ENCODE data around the gene SAAL1.

The SAAL1 gene

DNA sequence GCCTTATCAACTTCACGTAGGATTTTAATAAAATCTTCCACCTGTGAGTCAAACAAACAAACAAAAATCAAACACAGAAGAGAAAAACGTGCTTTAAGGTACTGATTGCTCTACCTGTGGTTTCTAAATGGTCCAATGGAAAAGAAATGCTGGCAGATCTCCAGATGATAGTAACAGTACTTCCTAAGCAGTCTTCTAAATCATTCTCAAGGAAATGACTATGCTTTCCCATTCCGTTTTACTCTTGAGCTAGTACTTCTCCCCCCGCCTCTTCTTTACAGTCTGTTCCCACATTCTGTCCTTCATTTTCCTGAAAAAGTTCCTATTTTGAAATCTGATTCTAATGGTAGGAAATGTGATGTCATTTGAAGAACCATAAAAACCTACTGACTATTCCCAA, 25.4 kb downstream of the SAAL1 start:
- DNase-seq: no peak

DNA sequence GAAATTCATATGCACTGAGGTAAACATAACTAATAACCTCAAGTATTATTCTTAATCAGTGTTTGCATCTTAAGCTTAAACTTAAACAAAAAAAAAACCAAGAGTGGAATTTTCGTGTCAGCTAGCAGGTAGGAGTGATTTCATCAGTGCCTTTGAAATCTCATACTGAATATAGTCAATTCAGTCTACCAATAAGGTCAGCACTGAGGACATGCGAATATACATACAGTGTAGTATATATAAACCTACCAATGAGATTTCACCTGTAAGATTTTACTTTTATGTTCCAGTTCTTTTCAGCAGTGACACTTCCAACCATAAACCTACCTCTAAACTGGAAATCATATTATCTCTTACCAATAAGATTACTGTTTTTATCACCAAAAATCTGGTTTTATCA, 27.0 kb downstream of the SAAL1 start:
- DNase-seq: no peak

DNA sequence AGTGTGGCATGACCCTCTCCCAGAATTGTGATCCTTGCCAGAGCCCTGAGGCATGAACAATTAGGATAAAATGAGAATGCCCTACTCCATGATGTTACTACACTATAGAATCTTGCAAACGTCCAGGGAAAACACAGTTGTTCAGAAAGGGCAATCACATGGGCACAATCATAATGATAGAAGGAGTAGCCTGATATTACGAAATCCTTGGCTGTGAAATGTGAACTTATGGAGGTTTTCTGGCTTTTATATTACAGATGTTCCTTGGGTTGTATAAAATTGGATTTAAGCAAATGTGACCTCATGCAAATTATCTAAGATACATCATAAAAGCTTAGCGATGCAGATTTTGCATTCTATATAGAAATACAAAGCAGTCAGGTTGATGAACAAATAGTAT, 30.4 kb downstream of the SAAL1 start:
- DNase-seq: no peak

DNA sequence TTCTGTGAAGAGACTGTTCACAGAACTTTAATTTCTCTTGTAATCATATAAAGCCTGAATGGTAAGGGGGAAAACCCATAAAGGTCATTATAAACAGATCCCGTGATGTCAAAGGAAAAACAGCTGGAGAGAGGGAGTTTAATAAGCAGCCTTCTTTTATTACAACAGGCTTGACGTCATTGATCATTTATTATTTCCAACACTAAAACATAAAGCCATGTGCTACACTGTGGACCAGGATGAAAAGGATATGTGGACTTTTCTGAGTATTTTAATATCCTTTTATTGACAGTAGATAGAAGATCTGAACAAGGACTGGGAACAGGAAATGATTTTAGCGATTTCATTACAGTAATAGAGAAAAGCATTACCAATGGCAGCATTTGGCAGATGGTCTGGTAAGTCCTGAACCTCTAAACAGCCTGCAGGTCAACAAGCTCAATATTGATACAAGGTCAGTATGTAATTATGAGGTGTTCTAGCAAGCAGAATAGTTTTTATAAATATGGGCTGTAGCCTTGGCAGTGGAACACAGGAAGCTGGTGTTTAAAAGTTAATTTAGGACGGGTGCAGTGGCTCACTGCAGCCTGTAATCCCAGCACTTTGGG, 34.7 kb downstream of the SAAL1 start:
- no peak for DNase-seq

DNA sequence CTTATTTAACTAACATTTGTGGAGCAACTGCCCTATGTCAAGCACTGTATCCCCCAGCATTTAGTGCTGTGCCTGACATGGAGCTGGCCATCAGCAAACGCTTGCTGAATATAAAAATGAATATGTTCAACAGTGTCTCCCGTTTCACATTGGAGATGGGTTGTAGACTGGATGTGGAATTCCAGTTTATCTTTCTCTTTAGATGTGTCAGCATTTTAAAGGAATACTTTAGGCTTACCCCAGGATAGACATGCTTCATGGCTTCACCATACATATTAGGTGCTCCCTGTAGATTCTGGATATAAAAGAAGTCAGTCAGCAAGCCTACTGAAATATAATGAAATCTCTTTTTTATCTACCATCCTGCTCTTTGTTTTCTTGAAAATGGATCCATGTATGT, 38.5 kb downstream of the SAAL1 start:
- no peak for DNase-seq

DNA sequence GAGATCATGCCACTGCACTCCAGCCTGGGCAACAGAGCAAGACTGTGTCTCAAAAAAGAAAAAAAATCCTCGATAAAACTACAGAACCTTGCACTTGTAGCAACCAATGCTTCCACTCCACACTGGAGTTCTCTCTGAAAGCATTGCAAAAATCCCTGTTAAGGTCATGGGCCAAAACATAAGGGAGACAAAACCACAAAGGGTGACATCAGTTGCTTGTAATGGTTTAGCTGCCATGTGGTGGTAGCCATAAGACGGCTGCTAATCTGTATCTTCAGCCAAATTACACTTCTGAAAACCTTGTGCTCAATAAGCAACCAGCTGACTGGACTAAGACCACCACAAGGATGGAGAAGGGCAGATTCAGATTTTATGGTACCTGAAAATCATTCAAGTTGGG, 39.3 kb downstream of the SAAL1 start:
- no peak for DNase-seq

DNA sequence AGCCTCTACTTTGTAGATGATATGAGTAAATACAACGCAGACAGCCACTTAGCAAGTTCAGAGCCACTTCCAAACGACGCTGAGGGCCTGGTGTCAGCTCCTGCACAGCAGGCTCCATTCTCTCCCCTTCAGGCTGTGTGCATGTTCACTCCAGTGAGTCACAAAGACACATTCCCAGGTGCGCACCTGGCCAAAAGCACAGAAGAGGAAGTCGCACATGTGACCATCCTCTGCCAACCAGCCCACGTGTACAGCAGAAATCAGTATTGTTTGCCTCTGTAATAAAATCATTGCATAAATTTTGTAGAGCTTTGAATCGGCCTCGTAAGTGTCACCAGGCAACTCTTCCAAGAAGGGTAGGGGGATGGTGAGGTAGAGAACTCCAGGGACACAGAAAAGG, 40.3 kb downstream of the SAAL1 start:
- DNase-seq: no peak

DNA sequence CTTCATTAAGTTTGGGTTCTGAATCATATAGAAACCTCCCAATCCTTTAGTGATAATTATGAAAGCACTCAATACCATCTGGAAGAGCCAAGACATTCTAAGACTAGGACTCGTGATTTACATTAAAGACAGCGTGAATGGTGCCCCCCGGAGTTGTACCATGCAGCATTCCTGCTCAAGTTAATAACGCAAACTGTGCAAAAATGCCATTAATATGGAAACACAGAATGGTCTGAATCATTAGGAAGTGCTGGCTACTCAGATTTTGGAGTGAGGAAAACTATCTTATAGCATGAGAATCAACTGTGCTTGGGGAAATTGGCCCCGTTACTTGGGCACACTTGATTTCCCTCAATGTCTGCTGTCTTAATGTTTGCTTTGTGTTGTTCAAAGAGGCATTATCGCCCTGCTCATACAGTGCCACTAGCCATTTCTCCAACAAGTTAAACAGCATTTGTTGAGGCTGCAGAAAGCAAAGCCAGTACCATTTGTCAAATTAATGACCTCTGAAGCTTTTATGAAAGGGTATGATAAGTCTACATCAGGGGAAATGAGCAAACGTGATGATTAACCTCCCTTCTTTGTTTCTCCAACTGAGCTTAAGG, 41.3 kb downstream of the SAAL1 start:
- no peak for DNase-seq

DNA sequence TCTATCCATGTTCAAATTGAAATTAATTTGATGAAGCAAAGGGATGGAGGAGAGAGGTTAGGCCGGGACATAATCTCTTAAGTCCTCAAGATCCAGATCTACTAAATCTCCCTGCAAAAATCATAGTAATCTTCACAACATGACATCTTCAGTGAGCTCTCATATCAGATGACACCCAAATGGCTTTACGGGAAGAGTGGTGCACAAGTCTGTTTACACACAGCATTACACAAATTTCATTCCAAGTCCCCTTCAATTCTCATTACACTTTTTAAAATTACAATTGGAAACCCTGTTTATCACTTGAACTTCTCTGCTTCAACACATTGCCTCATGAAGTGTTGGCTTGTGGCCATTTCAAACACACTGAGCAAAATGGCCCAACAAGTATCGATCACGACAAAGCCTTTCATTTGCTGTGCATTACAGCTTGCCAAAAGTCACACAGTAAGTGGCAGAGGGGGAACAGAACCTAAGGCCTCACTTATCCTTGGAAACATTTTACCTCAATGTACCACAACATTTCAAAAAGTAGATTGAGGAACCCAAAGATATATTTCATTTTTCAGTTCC, 41.9 kb downstream of the SAAL1 start:
- DNase-seq: no peak

DNA sequence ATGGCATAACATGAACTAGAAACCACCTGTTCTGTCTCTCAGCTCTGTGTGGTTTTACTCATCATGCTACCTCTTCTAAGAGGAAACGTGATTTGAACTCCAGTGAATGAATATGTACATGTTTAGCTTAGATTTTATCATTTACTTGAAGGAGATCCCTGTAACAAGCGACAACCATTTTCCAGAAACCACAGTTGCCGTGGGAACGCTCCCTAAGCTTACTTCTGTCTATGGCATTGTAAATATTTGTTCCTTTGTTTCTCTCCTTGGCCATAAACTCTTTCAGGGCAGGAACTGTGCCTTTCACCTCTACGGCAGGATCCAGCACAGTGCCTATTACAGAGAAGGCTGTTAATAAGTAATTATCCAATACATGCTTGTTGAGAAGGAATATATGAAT, 42.8 kb downstream of the SAAL1 start:
- no peak for DNase-seq

DNA sequence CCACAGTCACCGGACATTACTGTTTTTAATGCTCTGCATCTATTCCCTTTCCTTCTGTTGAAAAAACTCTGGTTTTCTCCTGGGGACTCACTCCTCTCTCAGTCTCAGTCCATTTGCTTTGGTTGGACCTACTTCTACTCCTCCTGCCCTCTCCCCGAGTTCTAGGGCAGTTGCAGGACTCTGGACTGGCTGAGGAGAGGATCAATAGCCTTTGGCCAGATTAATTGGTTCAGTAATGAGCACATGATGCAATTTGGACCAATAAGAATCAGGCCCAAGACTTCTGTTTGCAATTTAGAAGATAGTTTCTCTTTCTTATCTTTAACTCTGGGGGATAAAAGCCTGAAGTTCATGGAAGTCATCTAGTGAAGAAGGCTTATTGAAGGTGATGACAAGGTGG, 44.5 kb downstream of the SAAL1 start:
- DNase-seq: no peak

DNA sequence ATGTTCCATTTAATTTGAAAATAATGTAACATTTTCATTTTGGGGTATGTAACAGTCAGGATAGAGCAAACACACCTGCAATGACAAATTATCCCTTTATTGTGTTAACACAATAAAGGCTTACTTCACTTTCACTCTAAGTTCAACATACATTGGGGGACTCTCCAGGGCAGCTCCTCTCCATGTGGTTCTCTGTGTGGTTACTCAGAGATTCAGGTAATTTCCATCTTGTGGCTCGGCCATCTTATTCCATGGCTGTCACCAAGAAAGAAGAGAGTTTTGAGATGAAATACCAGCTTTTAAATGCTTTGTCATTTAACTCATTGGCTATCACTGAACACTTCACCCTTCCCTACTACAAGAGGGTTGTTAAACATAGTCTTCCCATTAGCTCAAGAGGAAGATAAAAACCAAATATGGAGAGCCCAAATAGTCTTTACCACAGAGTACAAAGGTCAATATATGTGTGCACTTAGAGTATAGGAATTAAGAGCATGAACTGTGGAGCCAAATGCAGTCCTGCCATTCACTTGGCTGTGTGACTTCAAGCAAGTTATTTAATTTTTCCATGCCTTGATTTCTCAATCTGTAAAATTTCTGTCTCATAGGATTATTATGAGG, 49.2 kb downstream of the SAAL1 start:
- no peak for DNase-seq

DNA sequence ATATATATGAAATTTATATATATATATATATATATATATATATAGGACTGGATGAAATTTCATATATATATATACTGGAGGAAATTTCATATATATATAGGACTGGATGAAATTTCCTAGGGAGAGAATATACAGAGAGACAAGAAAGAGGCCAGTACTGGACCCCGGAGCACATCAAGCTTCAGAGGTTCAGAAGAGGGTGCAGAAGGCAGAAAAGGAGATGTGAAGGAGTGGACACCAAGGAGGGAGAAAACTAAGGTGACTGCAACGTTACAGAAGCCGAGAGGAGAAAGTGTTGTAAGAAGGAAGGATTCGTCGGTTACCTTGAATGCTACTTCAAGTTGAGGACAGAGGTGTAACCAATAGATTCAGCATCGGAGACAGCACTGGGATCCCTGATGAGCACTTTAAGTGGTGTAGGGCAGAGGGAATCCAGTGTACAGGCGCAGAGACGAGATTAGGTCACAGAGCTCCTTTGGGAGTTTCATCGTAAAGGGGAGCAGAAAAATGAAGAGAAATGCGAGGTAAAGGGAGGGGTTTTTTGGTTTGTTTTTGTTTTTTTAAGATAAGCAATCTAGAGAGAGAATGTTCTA, 51.3 kb downstream of the SAAL1 start:
- no peak for DNase-seq

DNA sequence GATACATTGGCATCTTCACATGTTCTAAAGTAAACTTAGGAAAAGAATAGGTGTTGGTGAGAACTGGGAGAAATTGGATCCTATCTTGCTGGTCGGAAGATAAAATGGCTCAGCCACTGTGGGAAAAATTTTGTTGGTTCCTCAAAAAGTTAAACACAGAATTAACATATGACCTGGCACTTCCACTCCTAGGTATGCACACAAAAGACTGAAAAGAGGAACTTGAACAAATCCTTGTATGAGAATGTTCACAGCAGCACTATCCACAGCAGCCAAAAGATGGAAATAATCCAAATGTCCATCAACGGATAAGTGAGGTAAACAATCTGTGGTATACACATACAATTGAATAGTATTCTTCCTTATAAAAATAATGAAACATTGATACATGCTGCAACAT, 55.0 kb downstream of the SAAL1 start:
- no peak for DNase-seq

DNA sequence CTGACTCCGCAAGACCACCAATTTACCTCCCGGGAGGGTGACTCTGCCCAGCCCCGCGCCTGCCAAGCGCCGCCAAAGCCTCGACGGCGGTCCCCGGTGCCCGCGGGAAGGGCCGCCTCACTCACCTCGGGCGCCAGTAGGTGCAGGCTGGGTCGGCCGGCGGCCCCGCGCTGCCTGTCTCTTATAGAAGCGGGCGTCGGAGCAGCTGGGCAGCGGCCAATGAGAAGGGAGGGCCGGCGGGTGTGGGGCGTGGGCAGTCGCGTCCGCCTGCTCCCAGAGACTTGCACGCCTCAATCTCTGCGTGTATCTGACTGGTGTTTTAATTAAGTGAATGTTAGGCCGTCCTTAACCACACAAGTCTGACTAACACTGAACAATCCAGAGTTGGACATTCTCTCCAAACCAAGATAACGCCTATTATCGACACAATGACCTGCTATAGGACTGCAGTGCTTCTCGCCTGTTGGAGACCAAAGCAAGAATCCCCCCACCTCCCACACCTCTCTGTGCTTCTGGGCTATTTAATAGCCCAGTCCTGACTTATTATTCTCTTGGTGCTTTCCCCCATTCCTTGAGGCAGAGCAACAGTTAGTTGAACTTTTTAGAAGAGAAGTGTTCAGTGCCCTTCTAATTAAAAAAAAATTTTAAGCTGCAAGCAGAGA, 59.6 kb downstream of the SAAL1 start, which contains the start of gene TPH1:
Gene TPH1 (minus strand): TSS at position 154 of the 662 bp plus-strand sequence. CDS start 5,507 bp downstream, outside the sequence.
- DNase-seq: no peak

DNA sequence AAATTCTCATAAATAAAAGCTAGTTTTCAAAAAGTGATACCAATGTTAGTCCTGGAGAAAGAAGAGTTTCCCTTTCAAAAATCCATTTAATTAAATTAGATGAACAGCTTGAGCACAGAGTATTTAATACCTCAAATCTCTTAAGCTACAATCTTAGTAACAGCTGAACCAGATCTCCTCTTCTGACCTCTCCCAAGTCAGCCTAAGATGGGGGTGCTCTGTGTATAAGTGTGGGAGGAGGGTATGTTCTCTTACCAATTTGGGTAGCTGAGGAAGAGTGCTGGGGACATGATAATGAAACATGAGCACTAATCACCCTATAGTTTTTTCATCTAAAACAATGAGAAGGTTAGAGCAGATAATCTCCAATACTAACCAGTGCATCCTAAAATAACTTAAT, 69.4 kb downstream of the SAAL1 start:
- DNase-seq: no peak
